HG03103 (cell line): ENCODE results near the gene FAM20A.

Source experiments
- ATAC-seq: cut with Tn5 transposase; IDR thresholded peaks from one replicate; pipeline ENCODE4 v1.9.1; 2021; ENCODE audit warnings: low read depth; ENCODE audit not compliant: unreplicated experiment

The FAM20A gene

DNA sequence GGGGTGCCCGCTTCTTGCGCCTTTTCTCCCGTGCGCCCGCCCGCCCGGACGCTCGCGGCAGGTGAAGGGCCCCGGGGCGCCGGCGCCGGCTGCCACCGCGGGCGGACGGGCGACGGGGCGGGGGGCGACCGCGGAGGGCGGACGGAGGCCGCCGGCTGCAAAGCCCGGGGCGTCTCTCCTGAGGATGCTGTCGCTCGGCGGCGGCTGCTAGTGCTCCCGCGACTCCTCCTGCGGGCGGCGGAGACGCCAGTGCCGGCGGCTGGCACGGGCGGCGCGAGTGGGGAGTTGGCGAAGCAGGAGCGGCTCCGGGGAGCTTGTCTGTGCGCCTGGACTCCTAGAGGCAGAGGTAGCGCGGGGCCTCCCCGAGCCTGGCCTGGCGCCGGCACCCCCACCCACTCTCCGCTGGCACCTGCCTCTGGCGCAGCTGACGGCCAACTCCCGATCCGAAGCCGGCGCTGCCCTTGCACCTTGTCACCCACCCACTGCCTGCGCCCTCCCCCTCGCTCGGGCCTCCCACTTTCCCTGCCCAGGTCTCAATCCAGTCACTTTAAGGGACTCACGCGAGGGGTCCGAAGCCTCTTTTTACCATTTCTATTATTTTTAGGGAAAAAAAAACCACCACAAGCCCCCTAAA, at the start of gene FAM20A:
FAM20A (minus strand) TSS at position 437 of the 634 bp plus-strand sequence. CDS start 701 bp downstream, outside the sequence.
- no peak for ATAC-seq

DNA sequence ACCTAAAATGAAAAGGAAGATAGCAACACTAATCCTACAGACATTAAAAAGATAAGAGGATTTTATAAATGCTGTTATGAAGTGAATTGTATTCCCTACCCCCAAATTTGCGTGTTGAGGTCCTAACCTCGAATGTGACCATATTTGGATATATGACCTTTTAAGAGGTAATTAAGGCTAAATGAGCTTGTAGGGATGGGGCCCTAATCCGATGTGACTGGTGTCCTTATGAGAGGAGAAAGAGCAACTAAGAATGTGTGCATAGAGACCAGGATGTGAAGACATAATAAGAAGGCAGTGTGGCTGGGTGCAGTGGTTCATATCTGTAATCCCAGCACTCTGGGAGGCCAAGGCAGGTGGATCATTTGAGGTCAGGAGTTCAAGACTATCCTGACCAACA, 48.2 kb upstream of the FAM20A start:
- no peak for ATAC-seq

DNA sequence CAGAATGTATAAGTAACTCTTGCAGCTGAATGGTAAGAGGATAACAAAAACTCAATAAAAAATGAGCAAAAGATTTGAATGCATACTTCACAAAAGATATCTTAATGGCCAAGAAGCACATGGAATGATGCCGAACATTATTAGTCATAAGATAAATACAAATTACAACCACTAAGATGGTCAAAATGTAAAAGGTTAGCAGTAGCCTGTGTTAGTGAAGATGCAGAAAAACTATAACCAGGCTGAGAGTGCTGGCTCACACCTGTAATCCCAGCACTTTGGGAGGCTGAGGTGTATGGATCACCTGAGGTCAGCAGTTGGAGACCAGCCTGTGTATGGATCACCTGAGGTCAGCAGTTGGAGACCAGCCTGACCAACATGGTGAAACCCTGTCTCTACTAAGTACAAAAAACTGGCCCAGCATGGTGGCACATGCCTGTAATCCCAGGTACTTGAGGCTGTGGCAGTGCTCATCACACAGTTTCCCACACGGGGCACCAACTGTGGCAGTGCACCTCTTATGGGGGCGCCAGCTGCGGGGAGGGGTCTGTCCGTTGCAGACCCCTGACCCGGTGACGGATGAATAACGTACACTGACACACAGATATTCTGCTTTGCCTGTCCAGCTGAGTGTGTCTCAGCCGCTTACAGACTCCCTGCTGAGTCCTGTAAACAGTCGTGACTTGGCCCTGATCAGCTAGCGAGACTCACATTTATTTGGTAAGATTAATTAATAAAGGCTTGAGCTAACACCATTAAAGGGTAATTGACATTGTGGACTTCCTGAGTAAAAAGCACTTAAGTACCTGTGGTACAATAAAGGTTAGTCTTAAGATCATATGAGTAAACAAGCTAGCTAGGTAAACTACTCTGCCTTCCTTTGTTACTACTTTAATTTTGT, 45.7 kb upstream of the FAM20A start:
- no peak for ATAC-seq

GRCh38 chr17:68642118-68642412, 40.9 kb upstream of the FAM20A start:
- no peak for ATAC-seq

GRCh38 chr17:68641276-68642117, 40.3 kb upstream of the FAM20A start:
- no peak for ATAC-seq

DNA sequence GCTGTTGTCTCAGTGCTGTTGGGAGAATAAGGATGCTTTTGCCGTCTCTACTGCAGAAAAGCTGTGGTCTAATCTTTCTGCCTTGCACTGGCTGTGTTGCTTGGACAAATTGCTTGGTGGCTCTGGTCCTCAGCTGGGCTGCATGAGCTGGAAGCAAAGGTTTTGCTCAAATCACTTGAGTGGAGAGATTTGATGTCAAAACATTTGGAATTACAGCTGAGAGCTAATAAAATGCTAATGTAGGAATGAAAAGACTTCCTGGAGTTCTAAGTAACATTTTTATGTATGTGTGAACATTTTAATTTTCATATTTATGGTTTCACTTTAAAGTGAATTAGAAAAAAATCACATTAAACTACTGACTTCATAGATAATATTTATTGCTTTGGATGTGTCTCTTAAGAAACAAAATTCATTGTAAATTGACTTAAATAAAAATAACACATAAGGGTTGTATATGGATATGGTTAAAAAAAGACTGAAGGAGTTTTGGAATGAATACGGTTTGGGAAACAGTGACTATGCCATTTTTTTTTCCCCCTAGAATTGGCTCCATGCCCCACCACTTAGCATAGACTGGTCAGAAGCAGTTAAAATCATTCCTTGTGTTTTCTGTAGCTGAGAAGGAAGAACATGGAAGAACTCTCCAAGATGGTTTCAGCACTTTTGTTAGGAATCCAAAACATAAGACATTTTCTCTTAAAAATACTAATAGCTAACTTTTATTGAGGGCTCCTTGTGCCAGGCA, 39.2 kb upstream of the FAM20A start:
- no peak for ATAC-seq

DNA sequence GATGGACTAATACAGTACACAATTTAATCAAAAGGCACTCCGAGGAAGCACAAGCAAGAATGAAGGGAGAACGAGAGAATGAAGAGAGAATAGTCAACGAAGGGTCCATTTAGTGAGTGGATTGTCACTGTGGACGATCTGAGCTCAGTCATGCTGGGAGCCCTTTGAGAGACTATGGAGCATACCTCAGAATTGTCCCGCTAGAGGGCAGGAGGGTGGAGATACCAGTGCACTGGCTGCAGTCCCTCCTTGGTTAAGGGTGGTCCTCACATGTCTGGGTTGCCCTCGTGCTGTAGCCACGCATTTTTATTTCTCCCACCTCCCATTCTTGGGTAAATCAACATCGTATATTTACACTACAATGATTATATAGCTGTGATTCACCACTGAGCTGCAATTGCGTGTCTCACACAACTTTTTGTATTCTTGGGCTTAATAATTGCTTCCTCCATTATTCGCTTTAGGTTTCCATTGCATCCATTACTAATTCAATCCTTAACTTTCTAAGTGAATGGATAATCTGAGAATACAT, 33.2 kb upstream of the FAM20A start:
- no peak for ATAC-seq

DNA sequence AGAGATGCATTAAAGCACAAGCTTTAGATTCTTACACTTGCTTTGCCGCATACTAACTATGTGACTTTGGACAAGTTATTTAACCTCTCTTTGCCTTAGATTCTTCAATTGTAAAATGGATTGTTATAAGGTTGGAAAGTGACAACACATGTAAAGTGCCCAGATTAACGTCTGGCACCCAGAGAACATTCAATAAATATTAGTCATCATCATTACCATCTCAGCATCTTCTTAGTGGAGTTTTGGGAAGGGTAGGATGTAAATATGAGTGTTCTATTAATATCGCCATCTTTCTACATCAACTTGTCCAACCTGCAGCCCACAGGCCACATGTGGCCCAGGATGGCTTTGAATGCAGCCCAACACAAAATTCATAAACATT, 27.4 kb upstream of the FAM20A start:
- ATAC-seq, result no peak

DNA sequence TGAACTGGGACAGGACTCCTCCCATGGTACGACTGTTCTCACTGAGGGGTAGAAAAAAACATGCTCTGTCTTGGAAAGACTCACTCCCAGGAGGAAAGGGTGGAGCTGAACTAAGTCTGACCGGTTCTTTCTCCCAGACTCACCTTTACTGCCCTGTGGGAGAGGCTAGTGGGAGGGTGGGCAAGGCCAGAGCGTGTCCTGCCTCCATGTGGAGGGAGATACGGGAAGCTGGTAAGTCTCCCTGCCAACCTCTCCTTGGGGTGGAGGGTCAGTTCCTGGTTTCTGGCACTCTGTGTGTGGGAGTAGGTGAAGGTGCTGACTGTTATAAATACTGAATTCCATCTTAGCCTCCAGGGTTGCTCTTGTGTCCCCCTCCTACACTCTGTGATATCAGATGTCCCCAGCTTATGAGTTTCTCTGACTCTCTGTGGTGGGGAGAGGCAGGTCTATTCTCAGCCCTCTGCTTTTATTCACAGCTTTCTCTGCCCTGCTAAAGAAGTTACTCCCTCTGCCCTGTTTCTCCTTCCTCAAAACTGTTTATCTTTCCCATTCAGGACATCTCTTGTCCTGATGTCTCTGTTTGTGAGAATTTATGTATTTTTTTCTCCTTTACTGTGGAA, 26.9 kb upstream of the FAM20A start:
- no peak for ATAC-seq

DNA sequence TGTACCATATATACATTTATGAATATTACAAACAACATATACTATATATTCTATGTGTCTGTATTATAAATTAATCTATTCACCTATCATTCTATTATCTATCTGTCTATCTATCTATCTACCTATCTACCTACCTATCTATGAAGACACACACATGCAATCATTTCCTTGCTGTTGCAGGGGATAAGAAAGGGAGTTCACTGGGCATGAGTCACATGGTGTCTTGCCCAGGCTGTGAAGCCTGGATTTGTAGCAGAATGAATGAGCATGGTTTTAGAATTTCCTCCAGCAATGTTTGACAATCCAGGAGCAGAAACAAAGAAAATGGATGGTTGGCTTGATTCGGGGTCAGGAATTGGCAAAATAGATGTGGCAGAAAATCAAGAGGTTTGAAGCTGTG, 23.2 kb upstream of the FAM20A start:
- no peak for ATAC-seq

GRCh38 chr17:68623811-68624210, 22.6 kb upstream of the FAM20A start:
- no peak for ATAC-seq

DNA sequence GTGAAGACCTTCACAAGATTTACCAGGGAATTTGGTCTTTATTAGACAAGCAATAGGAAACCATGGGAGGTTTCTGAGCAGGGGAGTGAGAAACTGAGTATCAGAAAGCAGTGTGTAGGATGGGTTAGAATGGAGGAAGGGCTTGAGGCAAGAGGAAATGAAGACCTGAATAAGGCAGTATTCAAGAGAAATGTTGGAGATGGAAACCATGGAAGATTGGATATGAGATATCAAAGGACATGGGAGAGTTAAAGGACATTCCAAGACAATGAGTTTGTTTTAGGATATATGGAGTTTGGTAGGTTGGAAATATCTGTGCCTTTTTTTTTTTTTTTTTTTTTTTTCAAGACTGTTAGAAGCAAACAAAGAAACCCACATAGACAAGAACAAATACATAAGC, 21.3 kb upstream of the FAM20A start:
- ATAC-seq, result no peak

DNA sequence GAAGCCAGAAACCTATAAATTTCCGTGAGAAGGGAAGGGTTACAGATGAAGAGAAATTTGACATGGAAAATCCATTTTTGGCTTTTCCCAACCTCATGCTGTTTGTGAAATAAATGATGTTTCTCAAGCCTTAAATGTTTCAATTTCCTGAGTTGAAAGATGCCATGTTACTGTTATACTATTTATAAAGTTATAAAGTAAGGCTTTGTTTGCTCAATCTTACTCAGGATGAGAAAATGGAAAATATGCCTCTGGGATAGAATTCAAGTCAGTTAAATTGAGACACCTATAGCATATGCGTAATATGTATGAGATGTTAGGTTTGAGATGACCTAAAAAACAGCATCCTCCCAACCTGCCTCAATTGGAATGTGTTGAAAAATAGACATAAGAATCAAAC, 19.9 kb upstream of the FAM20A start:
- no peak for ATAC-seq

- no peak for ATAC-seq
Observed at GRCh38 chr17:68616334-68616733, 15.2 kb upstream of the FAM20A start.

DNA sequence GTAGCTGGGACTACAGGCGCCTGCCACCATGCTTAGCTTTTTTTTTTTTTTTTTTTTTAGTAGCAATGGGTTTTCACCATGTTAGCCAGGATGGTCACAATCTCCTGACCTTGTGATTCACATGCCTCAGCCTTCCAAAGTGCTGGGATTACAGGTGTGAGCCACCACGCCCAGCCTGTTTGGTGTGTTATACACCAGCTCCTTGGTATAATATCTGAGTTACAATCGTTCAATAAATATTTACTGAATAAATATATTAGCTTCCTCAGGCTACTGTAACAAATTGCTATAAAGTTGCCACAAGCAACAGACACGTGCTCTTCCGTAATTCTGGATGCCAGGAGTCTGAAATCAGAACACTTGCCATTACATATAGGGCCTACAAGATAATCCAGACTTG, 13.6 kb upstream of the FAM20A start:
- no peak for ATAC-seq

DNA sequence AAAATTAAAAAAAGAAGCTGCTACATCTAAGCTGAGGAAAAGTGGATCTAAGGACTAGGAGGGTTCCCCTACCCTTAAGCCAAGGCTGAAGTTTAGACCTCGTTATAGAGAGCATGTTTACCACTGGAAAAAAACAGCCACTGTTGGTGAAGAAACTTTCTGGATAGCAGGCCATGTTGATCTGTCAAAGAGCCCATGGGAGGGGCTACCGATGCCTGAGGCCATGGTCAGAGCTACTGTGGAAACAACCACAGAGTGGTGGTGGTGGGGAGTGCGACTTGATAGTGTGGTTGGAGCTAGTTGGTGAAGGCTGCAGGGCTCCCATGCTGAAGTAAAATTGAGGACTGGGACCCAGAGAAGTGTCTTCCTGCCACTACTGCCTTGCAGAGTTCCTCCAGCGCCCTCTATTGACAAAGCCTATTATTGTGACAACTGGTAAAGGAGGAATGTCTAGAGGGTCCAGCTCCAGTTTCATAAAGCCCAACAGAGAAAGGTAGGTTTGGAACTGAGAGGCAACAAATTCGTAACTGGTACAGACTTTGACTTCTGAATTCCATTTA, 12.7 kb upstream of the FAM20A start:
- no peak for ATAC-seq

- no peak for ATAC-seq
Observed at GRCh38 chr17:68612923-68613292, 11.7 kb upstream of the FAM20A start.

- no peak for ATAC-seq
Observed at GRCh38 chr17:68612209-68612922, 11.2 kb upstream of the FAM20A start.
